ENCODE results near the gene FOXO4. TPM values are rescaled to one million over a fixed set of nuclear protein-coding genes. Genes with fewer than 3 reads are reported as not detected.
A peak's percentile ranks its signal among the peaks of the same experiment; 100 is the strongest.

The FOXO4 gene
- total and polyA plus RNA-seq, 2 of the 13 experiments (the other 11 are each of a cell fraction or from before 2014, with no cell fraction given) = 5.1 to 5.7 TPM

GRCh38 chrX:71068044-71068918, 27.4 kb upstream of the FOXO4 start, which contains the start of gene SNX12 (continued):
- TF ChIP-seq UBTF (CRISPR knock-in tag; IDR thresholded peaks at IDR 0.05) (0 out of 2 replicates have a peak, but pooled peaks have one; percentile 19), TGIF2 (CRISPR knock-in tag; IDR thresholded peaks at IDR 0.05) (no peak), MAFG (CRISPR knock-in tag; IDR thresholded peaks at IDR 0.05) (no peak), SOX6 (IDR thresholded peaks at IDR 0.05) (no peak), SOX6 (CRISPR knock-in tag; IDR thresholded peaks at IDR 0.05) (no peak), KLF12 (CRISPR knock-in tag; IDR thresholded peaks at IDR 0.05; ENCODE audit: borderline replicate concordance) (no peak), GLI4 (CRISPR knock-in tag; IDR thresholded peaks at IDR 0.05; ENCODE audit: borderline replicate concordance) (no peak), ZBTB37 (CRISPR knock-in tag; IDR thresholded peaks at IDR 0.05) (no peak), MBD4 (IDR thresholded peaks at IDR 0.05; ENCODE audit: borderline replicate concordance, low read length) (no peak), ZNF564 (CRISPR knock-in tag; IDR thresholded peaks at IDR 0.05) (no peak), MLLT10 (CRISPR knock-in tag; IDR thresholded peaks at IDR 0.05) (no peak), ZNF225 (CRISPR knock-in tag; IDR thresholded peaks at IDR 0.05) (no peak), PAF1 (CRISPR knock-in tag; IDR thresholded peaks at IDR 0.05) (no peak), ZNF160 (CRISPR knock-in tag; IDR thresholded peaks at IDR 0.05) (no peak), ZNF354B (CRISPR knock-in tag; IDR thresholded peaks at IDR 0.05) (no peak), RFX3 (CRISPR knock-in tag; IDR thresholded peaks at IDR 0.05) (no peak), MED1 (CRISPR knock-in tag; IDR thresholded peaks at IDR 0.05) (peak; percentile 42; the same call in 1 of the 2 replicates), ATRX (CRISPR knock-in tag; IDR thresholded peaks at IDR 0.05; ENCODE audit: borderline replicate concordance) (no peak), ZNF331 (CRISPR knock-in tag; IDR thresholded peaks at IDR 0.05) (no peak)
- TF ChIP-seq, protein P1, sequence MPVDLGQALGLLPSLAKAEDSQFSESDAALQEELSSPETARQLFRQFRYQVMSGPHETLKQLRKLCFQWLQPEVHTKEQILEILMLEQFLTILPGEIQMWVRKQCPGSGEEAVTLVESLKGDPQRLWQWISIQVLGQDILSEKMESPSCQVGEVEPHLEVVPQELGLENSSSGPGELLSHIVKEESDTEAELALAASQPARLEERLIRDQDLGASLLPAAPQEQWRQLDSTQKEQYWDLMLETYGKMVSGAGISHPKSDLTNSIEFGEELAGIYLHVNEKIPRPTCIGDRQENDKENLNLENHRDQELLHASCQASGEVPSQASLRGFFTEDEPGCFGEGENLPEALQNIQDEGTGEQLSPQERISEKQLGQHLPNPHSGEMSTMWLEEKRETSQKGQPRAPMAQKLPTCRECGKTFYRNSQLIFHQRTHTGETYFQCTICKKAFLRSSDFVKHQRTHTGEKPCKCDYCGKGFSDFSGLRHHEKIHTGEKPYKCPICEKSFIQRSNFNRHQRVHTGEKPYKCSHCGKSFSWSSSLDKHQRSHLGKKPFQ (CRISPR knock-in tag; IDR thresholded peaks at IDR 0.05; ENCODE audit: insufficient replicate concordance) = no peak
- TF ChIP-seq, protein P2, sequence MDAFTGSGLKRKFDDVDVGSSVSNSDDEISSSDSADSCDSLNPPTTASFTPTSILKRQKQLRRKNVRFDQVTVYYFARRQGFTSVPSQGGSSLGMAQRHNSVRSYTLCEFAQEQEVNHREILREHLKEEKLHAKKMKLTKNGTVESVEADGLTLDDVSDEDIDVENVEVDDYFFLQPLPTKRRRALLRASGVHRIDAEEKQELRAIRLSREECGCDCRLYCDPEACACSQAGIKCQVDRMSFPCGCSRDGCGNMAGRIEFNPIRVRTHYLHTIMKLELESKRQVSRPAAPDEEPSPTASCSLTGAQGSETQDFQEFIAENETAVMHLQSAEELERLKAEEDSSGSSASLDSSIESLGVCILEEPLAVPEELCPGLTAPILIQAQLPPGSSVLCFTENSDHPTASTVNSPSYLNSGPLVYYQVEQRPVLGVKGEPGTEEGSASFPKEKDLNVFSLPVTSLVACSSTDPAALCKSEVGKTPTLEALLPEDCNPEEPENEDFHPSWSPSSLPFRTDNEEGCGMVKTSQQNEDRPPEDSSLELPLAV (CRISPR knock-in tag; conservative IDR thresholded peaks at IDR 0.05; ENCODE audit: low read depth) = no peak
- TF ChIP-seq, protein P3, sequence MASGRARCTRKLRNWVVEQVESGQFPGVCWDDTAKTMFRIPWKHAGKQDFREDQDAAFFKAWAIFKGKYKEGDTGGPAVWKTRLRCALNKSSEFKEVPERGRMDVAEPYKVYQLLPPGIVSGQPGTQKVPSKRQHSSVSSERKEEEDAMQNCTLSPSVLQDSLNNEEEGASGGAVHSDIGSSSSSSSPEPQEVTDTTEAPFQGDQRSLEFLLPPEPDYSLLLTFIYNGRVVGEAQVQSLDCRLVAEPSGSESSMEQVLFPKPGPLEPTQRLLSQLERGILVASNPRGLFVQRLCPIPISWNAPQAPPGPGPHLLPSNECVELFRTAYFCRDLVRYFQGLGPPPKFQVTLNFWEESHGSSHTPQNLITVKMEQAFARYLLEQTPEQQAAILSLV (CRISPR knock-in tag; IDR thresholded peaks at IDR 0.05; ENCODE audit: borderline replicate concordance) = no peak

Measured in HepG2 (cell line).